Sigmoid colon (tissue), 7 donors: ENCODE measurements around the gene VPS26A. TPM values are rescaled to one million over a fixed set of nuclear protein-coding genes. Genes with fewer than 3 reads are reported as not detected.

Experiments used
- DNase-seq: peaks from one replicate; pipeline ENCODE4 v3.0.0-alpha.2; 2019
- H3K27ac ChIP-seq, 4 donors: fragments of 200-600 bp; sonication (generic); one replicate each; pipeline ENCODE4 v1.5.1; 2016 to 2019; ENCODE audit warnings: mild to moderate bottlenecking in 1 of 4
- H3K27me3 ChIP-seq, 3 donors: fragments of 200-600 bp; sonication (generic); one replicate each; pipeline ENCODE4 v1.5.1; 2019; ENCODE audit warnings: mild to moderate bottlenecking in 1 of 3
- H3K36me3 ChIP-seq, 4 donors: fragments of 200-600 bp; sonication (generic); one replicate each; pipeline ENCODE4 v1.5.1; 2016 to 2019
- H3K4me1 ChIP-seq, 4 donors: fragments of 200-600 bp; sonication (generic); one replicate each; pipeline ENCODE4 v1.5.1; 2017 to 2019
- H3K4me3 ChIP-seq, 4 donors: fragments of 200-600 bp; sonication (generic); one replicate each; pipeline ENCODE4 v1.5.1; 2017 to 2019; ENCODE audit warnings: mild to moderate bottlenecking in 2 of 4, moderate library complexity in 1 of 4
- H3K9me3 ChIP-seq, 4 donors: fragments of 200-600 bp in 3 of 4; sonication (generic) in 3 of 4; one replicate each; pipeline versions ENCODE4 v1.5.1 to v1.6.1; 2013 to 2019
- EP300 ChIP-seq, 4 donors: sonication (generic); formaldehyde crosslinking; IDR thresholded peaks; one replicate each; pipeline ENCODE4 v1.6.1; 2017; ENCODE audit warnings: antibody characterized with exemption in 4 of 4
- POLR2A ChIP-seq, 2 donors: fragments of 450-650 bp; IDR thresholded peaks; one replicate each; pipeline ENCODE4 v1.6.1; 2016; ENCODE audit warnings: antibody characterized with exemption in 2 of 2, mild to moderate bottlenecking in 2 of 2, moderate library complexity in 2 of 2
- POLR2AphosphoS5 ChIP-seq, 4 donors: sonication (generic); formaldehyde crosslinking; IDR thresholded peaks; one replicate each; pipeline ENCODE4 v1.6.1; 2017; ENCODE audit warnings: antibody characterized with exemption in 4 of 4
- WGBS, 2 donors: extraction: QIAGEN DNeasy Blood & Tissue Kit; methylation state at CpG; one replicate each; pipeline ENCODE4 v1.1.7; 2013; 5-methylcytosine and 5-hydroxymethylcytosine counted together
- intact Hi-C: fragments of 100-400 bp; cut with DNase I; formaldehyde crosslinking; loops from one replicate; pipeline ENCODE4 v1.15.1; 2023
- polyA plus RNA-seq, 3 donors: library from polyadenylated mRNA; stranded (reverse); fragments of 200-250 nt; gene quantifications; one replicate each; pipeline ENCODE4 v1.2.3, GENCODE V29; 2013
- total RNA-seq, 4 donors: library from RNA; depleted of rRNA; stranded (reverse); fragments of >200 nt; gene quantifications; one replicate each; pipeline ENCODE4 v1.1.0, GENCODE V29; 2016
- TF ChIP-seq, protein P1 (sequence below), 4 experiments: fragments of 450-650 bp in 3 of 4; fragments of 200-600 bp in 1 of 4; IDR thresholded peaks; one replicate each; pipeline ENCODE4 v1.5.1; 2016 to 2019; ENCODE audit warnings: antibody characterized with exemption in 4 of 4, mild to moderate bottlenecking in 3 of 4, moderate library complexity in 2 of 4
- donor health status: healthy with polysubstance abuse.
- donor health status: Bipolar disorder and iron deficiency.
- donor health status: healthy.

Gene VPS26A
- total and polyA plus RNA-seq, 7 donors, result 35.7 to 73.1 (median 51.1) TPM

DNA sequence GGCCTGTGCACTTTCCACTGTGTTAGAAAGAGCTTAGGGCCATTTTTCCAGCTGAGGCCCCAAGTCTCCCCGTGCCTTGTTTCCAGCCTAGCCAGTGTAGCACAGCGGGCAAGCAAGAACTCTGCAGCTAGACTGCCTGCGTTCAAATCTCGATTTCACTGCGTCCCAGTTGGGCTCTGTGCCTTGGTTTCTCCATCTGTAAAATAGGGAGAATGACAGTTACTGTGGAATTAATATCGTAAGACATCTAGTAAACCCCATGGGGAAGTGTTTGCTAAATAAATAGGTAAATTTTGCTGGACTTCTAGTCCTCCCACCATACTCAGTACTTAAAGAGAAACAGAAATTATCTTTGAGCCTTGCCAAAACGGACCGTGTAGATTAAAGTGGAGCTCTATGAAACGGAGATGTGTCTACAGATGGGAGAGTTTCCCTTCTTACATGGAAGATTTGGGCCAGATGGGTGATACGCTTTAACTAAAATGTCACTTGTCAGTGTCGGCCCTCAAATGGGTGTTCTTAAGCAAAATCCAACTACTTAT lies 92.7 kb downstream of the VPS26A start:
- WGBS, 2 donors, result 84 to 94% methylated on average over 11 of the region's 11 CpGs
- DNase-seq, result no peak
- Histone ChIP-seq H3K4me3 (no peak overlapping the region), H3K27ac (no peak overlapping the region), H3K27me3 (peaks cover 0 to 9% (median 0%) of the 10 kb centered on the region in 3 donors), H3K9me3 (no peaks in the 10 kb centered on the region), H3K36me3 (no peaks in the 10 kb centered on the region), H3K4me1 (no peaks in the 10 kb centered on the region)
- intact Hi-C loops, result no loop called here
- TF ChIP-seq POLR2A (IDR thresholded peaks at IDR 0.05) (no peak), POLR2AphosphoS5 (IDR thresholded peaks at IDR 0.05) (no peak), EP300 (IDR thresholded peaks at IDR 0.05) (no peak)
- TF ChIP-seq, protein P1, sequence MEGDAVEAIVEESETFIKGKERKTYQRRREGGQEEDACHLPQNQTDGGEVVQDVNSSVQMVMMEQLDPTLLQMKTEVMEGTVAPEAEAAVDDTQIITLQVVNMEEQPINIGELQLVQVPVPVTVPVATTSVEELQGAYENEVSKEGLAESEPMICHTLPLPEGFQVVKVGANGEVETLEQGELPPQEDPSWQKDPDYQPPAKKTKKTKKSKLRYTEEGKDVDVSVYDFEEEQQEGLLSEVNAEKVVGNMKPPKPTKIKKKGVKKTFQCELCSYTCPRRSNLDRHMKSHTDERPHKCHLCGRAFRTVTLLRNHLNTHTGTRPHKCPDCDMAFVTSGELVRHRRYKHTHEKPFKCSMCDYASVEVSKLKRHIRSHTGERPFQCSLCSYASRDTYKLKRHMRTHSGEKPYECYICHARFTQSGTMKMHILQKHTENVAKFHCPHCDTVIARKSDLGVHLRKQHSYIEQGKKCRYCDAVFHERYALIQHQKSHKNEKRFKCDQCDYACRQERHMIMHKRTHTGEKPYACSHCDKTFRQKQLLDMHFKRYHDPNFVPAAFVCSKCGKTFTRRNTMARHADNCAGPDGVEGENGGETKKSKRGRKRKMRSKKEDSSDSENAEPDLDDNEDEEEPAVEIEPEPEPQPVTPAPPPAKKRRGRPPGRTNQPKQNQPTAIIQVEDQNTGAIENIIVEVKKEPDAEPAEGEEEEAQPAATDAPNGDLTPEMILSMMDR (IDR thresholded peaks at IDR 0.05), result no peak

DNA sequence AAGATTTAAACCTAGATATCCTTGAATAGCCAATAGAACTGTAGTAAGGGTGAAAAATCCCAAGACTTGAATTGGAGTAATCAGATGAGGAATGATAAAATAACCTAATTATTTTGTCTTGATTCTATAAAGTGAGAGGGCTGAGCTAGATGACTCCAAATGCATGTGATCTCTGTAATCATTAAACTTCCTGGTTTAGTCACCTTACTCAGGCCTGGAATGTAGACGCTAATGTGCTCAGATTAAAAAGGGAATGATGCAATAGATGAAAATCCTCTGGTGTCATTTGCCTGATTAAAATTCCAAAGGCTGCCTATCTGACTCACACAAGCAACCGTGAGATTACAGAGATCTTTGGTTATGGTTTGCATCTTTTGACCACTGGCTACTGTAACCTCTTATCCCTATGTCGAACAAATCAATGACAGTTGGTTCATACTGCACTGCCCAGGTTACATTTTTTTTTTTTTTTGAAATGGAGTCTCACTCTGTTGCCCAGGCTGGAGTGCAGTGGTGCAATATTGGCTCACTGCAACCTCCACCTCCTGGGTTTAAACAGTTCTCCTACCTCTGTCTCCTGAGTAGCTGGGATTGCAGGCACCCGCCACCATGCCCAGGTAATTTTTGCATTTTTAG lies 93.3 kb downstream of the VPS26A start:
- H3K27me3 ChIP-seq, result peaks cover 0 to 9% (median 0%) of the 10 kb centered on the region in 3 donors
- TF ChIP-seq EP300 (IDR thresholded peaks at IDR 0.05), result no peak
- no peak for TF ChIP-seq POLR2AphosphoS5 (IDR thresholded peaks at IDR 0.05)
- TF ChIP-seq, protein P1 (IDR thresholded peaks at IDR 0.05), result no peak
- no peak for TF ChIP-seq POLR2A (IDR thresholded peaks at IDR 0.05)
- H3K4me1 ChIP-seq, result no peaks in the 10 kb centered on the region
- intact Hi-C loops, result no loop called here
- WGBS, 2 donors, result 52 to 77% methylated on average over 4 of the region's 4 CpGs
- no peak for DNase-seq
- H3K4me3 ChIP-seq, result no peak overlapping the region
- H3K36me3 ChIP-seq, result no peaks in the 10 kb centered on the region
- H3K27ac ChIP-seq, result no peak overlapping the region
- H3K9me3 ChIP-seq, result no peaks in the 10 kb centered on the region

DNA sequence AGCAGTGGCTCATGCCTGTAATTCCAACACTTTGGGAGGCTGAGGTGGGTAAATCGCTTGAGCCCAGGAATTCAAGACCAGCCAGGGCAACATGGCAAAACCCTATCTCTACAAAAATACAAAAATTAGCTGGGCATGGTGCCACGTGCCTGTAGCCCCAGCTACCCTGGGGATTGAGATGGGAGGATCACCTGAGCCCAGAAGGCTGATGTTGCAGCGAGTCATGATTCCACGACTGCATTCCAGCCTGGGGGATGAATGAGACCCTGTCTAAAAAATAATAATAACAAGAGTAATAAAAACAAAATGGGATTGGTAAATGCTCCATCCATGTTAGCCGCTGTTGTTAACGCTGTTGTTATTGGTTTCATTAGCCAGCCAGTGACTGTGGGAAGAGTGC lies 94.9 kb downstream of the VPS26A start:
- WGBS, 2 donors, result 95 to 96% methylated on average over 6 of the region's 6 CpGs
- intact Hi-C loops, result no loop called here

DNA sequence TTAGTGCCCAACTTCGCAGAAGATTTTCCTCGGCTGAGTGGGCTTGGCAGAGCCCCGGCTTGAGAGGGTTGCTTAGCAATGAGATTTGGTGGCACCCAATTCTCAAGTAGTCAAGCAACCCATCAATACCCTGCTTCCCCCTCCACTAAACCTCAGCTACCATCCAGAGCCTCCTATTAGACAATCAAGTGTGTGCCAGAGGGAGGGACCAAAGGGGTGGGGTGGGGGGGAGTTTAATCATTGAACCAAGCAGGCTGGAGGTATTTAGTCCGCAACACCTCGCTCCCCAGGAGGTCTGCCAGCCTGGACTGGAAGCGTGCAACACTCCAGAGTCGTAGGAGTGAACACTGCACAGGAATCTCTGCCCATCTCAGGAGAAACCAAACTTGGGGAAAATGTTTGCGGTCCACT lies 96.1 kb downstream of the VPS26A start, which contains the start of gene HKDC1:
Gene HKDC1, plus strand, starts transcription at position 292 of the 411 bp plus-strand sequence. Its CDS starts 104 bp downstream, at position 396.
- H3K27ac ChIP-seq, result no peak within 1 kb of the TSS

More for the DNA sequence above, 94.9 kb downstream of the VPS26A start:
- H3K4me1 ChIP-seq, result no peaks in the 10 kb centered on the region
- no peaks in the 10 kb centered on the region for H3K36me3 ChIP-seq
- no peak for TF ChIP-seq EP300 (IDR thresholded peaks at IDR 0.05)
- TF ChIP-seq POLR2A (IDR thresholded peaks at IDR 0.05), result no peak
- no peak for TF ChIP-seq POLR2AphosphoS5 (IDR thresholded peaks at IDR 0.05)
- TF ChIP-seq, protein P1 (IDR thresholded peaks at IDR 0.05), result no peak
- no peak overlapping the region for H3K4me3 ChIP-seq
- H3K9me3 ChIP-seq, result no peaks in the 10 kb centered on the region
- DNase-seq, result no peak
- peaks cover 0 to 9% (median 0%) of the 10 kb centered on the region in 3 donors for H3K27me3 ChIP-seq
- no peak overlapping the region for H3K27ac ChIP-seq

More for the DNA sequence above, 96.1 kb downstream of the VPS26A start, which contains the start of gene HKDC1:
- 78 to 84% methylated on average over 8 of the region's 8 CpGs for WGBS, 2 donors
- Histone ChIP-seq H3K36me3 (no peaks in the 10 kb centered on the region), H3K4me3 (no peak within 1 kb of the TSS), H3K9me3 (no peaks in the 10 kb centered on the region), H3K27me3 (peaks cover 0 to 9% (median 0%) of the 10 kb centered on the region in 3 donors), H3K4me1 (no peaks in the 10 kb centered on the region)
- intact Hi-C loops, result no loop called here
- no peak for DNase-seq
- TF ChIP-seq POLR2A (IDR thresholded peaks at IDR 0.05) (no peak), POLR2AphosphoS5 (IDR thresholded peaks at IDR 0.05) (no peak)
- TF ChIP-seq, protein P1 (IDR thresholded peaks at IDR 0.05), result no peak
